HepG2 (cell line): ENCODE measurements around the gene METTL16. TPM values are rescaled to one million over a fixed set of nuclear protein-coding genes. Genes with fewer than 3 reads are reported as not detected.

Source experiments
- ATAC-seq: fragments of 200-7000 bp; cut with Tn5 transposase; 3 replicates; pipeline ENCODE4 v1.9.1; 2020; ENCODE audit warnings: mild to moderate bottlenecking, moderate library complexity
- BruUV-seq: library from RNA; stranded (reverse); fragments of 400-500 nt; replicated peaks from 2 replicates; lab custom pipeline; 2021; lab: Mats Ljungman, UMichigan
- CTCF ChIA-PET: fragments of 300-600 bp; formaldehyde crosslinking; extraction: SDS; loops from one replicate; lab custom pipeline; 2021; ENCODE audit warnings: low total read pairs, inconsistent platforms, low intra/inter-chr PET ratio; lab: Yijun Ruan, JAX
- POLR2A ChIA-PET: fragments of 350-600 bp; sonication (Branson Sonifier 250); formaldehyde crosslinking; loops from one replicate; lab custom pipeline; 2020; ENCODE audit warnings: antibody characterized with exemption, inconsistent platforms; lab: Yijun Ruan, JAX
- DNase-seq: peaks from one replicate; pipeline ENCODE4 v3.0.0-alpha.2; 2015; ENCODE audit warnings: low spot score
- FAIRE-seq: peaks from 3 replicates; lab custom pipeline; 2011; peaks lifted over from hg19 to GRCh38; lab: Jason Lieb, UNC
- H2AFZ ChIP-seq: one replicate; pipeline ENCODE4 v1.6.1; 2011; ENCODE audit warnings: low read length, inconsistent platforms
- H3K27ac ChIP-seq: fragments of 300-600 bp; 3 replicates; pipeline ENCODE4 v1.8.0; 2011; ENCODE audit warnings: mixed run types, mild to moderate bottlenecking, mixed read lengths, low read length, inconsistent platforms; ENCODE audit not compliant: insufficient read depth; ENCODE audit errors: extremely low read length
- H3K27me3 ChIP-seq, 2 experiments: fragments of 200-600 bp in 1 of 2; 2 replicates in 1 of 2; 3 replicates in 1 of 2; pipeline versions ENCODE4 v1.6.0 to v1.8.0; 2011; ENCODE audit warnings: low read length in 2 of 2, mild to moderate bottlenecking in 2 of 2, moderate library complexity in 2 of 2, inconsistent platforms in 1 of 2; ENCODE audit not compliant: insufficient read depth in 2 of 2, control insufficient read depth in 1 of 2
- H3K36me3 ChIP-seq, 2 experiments: fragments of 200-600 bp in 1 of 2; replicated peaks in 1 of 2; 2 replicates in 1 of 2; 3 replicates in 1 of 2; pipeline versions ENCODE4 v1.5.1 to v1.8.0; 2011; ENCODE audit warnings: low read length in 2 of 2, inconsistent platforms in 1 of 2; ENCODE audit not compliant: insufficient read depth in 2 of 2, control insufficient read depth in 1 of 2
- H3K4me1 ChIP-seq: 2 replicates; pipeline ENCODE4 v1.5.1; 2012; ENCODE audit warnings: low read length, inconsistent platforms; ENCODE audit not compliant: insufficient read depth
- H3K4me2 ChIP-seq: 2 replicates; pipeline ENCODE4 v1.6.0; 2011; ENCODE audit warnings: low read depth, low read length, inconsistent platforms
- H3K4me3 ChIP-seq, 3 experiments: fragments of 200-600 bp in 1 of 3; sonication (generic), shearing (Covaris generic) in 1 of 3; replicated peaks in 1 of 3; 2 replicates each; pipeline ENCODE4 v1.5.1; 2011 to 2016; ENCODE audit warnings: low read length in 3 of 3, inconsistent platforms in 2 of 3, low read depth in 2 of 3, mild to moderate bottlenecking in 2 of 3, control low read depth in 1 of 3, mixed read lengths in 1 of 3; ENCODE audit not compliant: insufficient read depth in 1 of 3
- H3K79me2 ChIP-seq: one replicate; pipeline ENCODE4 v1.6.1; 2011; ENCODE audit warnings: low read length, inconsistent platforms; ENCODE audit not compliant: insufficient read depth
- H3K9ac ChIP-seq: 2 replicates; pipeline ENCODE4 v1.6.0; 2011; ENCODE audit warnings: mild to moderate bottlenecking, low read depth, low read length, inconsistent platforms; ENCODE audit not compliant: insufficient read depth
- H3K9me3 ChIP-seq: 2 replicates; pipeline ENCODE4 v1.5.1; 2012; ENCODE audit warnings: mild to moderate bottlenecking, low read length
- H4K20me1 ChIP-seq: 2 replicates; pipeline ENCODE4 v1.6.0; 2011; ENCODE audit warnings: inconsistent platforms, mild to moderate bottlenecking, low read length, moderate library complexity; ENCODE audit not compliant: insufficient read depth
- PBX3 ChIP-seq: sonication (generic); formaldehyde crosslinking; IDR thresholded peaks from 2 replicates; pipeline ENCODE4 v1.8.1; 2023; ENCODE audit warnings: missing genetic modification reagents, inconsistent platforms, borderline replicate concordance
- ZC3H4 ChIP-seq: sonication (generic); formaldehyde crosslinking; IDR thresholded peaks from 2 replicates; pipeline ENCODE4 v1.4.0; 2020; ENCODE audit warnings: missing genetic modification reagents, borderline replicate concordance
- ZHX1 ChIP-seq: sonication (generic); formaldehyde crosslinking; IDR thresholded peaks from 2 replicates; pipeline ENCODE4 v1.8.1; 2022; ENCODE audit warnings: low read depth, mild to moderate bottlenecking, missing genetic modification reagents
- ZIK1 ChIP-seq: sonication (generic); formaldehyde crosslinking; IDR thresholded peaks from 2 replicates; pipeline ENCODE4 v1.5.0; 2020; ENCODE audit warnings: mild to moderate bottlenecking, low read depth, missing genetic modification reagents, borderline replicate concordance
- ZNF446 ChIP-seq: sonication (generic); formaldehyde crosslinking; IDR thresholded peaks from 2 replicates; pipeline ENCODE4 v1.5.0; 2020; ENCODE audit warnings: mild to moderate bottlenecking, missing genetic modification reagents
- ZNF569 ChIP-seq: sonication (generic); formaldehyde crosslinking; IDR thresholded peaks from 2 replicates; pipeline ENCODE4 v1.5.0; 2020; ENCODE audit warnings: mild to moderate bottlenecking, missing genetic modification reagents, moderate library complexity, borderline replicate concordance
- WGBS: methylation state at CpG from one replicate; pipeline ENCODE4 v1.1.6; 2017; ENCODE audit warnings: low lambda C conversion rate; 5-methylcytosine and 5-hydroxymethylcytosine counted together
- in situ Hi-C: cut with HindIII; loops from 2 replicates; pipeline ENCODE4 v1.10.0; 2017; ENCODE audit warnings: low pct_unique_long_range_greater_than_20kb; ENCODE audit not compliant: extremely low pct_ligation_motif_present
- intact Hi-C: fragments of 100-400 bp; cut with micrococcal nuclease; formaldehyde crosslinking; loops from one replicate; pipeline ENCODE4 v1.10.0; 2022; ENCODE audit not compliant: unreplicated experiment
- polyA plus RNA-seq, 8 experiments: library from polyadenylated mRNA; depleted of rRNA in 3 of 8; stranded (reverse) in 7 of 8; unstranded in 1 of 8; fragments of >200 nt; fragmentation: Illumina TruSeq in 4 of 8; extraction: Trizol in 4 of 8; gene quantifications; 2 replicates each; pipeline versions ENCODE4 v1.2.1 to v1.2.3, GENCODE V29; 2011 to 2016; ENCODE audit warnings: low read depth in 4 of 8, missing spikeins in 1 of 8, mixed read lengths in 1 of 8; ENCODE audit not compliant: insufficient read depth in 1 of 8
- total RNA-seq, 5 experiments: library from RNA; depleted of rRNA; stranded (reverse); fragments of >200 nt; fragmentation: Illumina TruSeq; extraction: Trizol; gene quantifications; 2 replicates each; pipeline ENCODE4 v1.2.3, GENCODE V29; 2016; ENCODE audit warnings: low read depth in 1 of 5
- TF ChIP-seq, protein P1 (sequence below): sonication (generic); formaldehyde crosslinking; IDR thresholded peaks from 2 replicates; pipeline ENCODE4 v1.5.1; 2020; ENCODE audit warnings: mild to moderate bottlenecking, missing genetic modification reagents
- TF ChIP-seq, protein P2 (sequence below): IDR thresholded peaks from 2 replicates; pipeline ENCODE4 v1.6.1; 2012; ENCODE audit warnings: inconsistent platforms
- TF ChIP-seq, protein P3 (sequence below): sonication (generic); formaldehyde crosslinking; IDR thresholded peaks from 2 replicates; pipeline ENCODE4 v1.9.0; 2021; ENCODE audit warnings: missing genetic modification reagents, borderline replicate concordance

Gene METTL16
- total and polyA plus RNA-seq, 2 of the 13 experiments (the other 11 are each of a cell fraction or from before 2014, with no cell fraction given): 11.6 to 18.5 TPM

- Histone ChIP-seq H3K4me1 (no peaks in the 10 kb centered on the region), H3K4me3 (no peak overlapping the region), H3K27ac (no peak overlapping the region), H3K36me3 (peaks cover 11 to 41% of the 10 kb centered on the region in 2 experiments), H3K4me2 (no peak overlapping the region), H3K27me3 (no peaks in the 10 kb centered on the region), H4K20me1 (no peaks in the 10 kb centered on the region; the same call in 1 of the 2 replicates), H3K9ac (no peak overlapping the region), H2AFZ (no peak overlapping the region), H3K79me2 (peaks cover 23% of the 10 kb centered on the region), H3K9me3 (no peaks in the 10 kb centered on the region)
- ATAC-seq (no peak), DNase-seq (no peak), FAIRE-seq (no peak)
- ChIA-PET CTCF (no interaction called here), POLR2A (no interaction called here)
- no TSS peak for BruUV-seq
- WGBS: 86% methylated on average over 3 of the region's 3 CpGs
- in situ Hi-C loops: no loop called here
- intact Hi-C loops: no loop called here
- no peak for TF ChIP-seq ZIK1
- TF ChIP-seq PBX3 (CRISPR knock-in tag): no peak
- no peak for TF ChIP-seq ZNF569 (CRISPR knock-in tag)
- no peak for TF ChIP-seq ZC3H4
- TF ChIP-seq, protein P1, sequence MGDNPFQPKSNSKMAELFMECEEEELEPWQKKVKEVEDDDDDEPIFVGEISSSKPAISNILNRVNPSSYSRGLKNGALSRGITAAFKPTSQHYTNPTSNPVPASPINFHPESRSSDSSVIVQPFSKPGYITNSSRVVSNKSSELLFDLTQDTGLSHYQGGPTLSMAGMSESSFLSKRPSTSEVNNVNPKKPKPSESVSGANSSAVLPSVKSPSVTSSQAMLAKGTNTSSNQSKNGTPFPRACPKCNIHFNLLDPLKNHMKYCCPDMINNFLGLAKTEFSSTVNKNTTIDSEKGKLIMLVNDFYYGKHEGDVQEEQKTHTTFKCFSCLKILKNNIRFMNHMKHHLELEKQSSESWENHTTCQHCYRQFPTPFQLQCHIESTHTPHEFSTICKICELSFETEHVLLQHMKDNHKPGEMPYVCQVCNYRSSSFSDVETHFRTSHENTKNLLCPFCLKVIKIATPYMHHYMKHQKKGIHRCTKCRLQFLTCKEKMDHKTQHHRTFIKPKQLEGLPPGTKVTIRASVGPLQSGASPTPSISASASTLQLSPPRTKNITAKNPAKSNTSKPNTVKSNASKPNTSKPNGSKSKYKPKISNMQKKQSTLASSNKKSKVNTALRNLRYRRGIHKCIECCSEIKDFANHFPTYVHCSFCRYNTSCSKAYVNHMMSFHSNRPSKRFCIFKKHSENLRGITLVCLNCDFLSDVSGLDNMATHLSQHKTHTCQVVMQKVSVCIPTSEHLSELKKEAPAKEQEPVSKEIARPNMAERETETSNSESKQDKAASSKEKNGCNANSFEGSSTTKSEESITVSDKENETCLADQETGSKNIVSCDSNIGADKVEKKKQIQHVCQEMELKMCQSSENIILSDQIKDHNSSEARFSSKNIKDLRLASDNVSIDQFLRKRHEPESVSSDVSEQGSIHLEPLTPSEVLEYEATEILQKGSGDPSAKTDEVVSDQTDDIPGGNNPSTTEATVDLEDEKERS (CRISPR knock-in tag): no peak
- TF ChIP-seq, protein P2, sequence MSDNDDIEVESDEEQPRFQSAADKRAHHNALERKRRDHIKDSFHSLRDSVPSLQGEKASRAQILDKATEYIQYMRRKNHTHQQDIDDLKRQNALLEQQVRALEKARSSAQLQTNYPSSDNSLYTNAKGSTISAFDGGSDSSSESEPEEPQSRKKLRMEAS: no peak
- TF ChIP-seq ZNF446: no peak
- TF ChIP-seq, protein P3, sequence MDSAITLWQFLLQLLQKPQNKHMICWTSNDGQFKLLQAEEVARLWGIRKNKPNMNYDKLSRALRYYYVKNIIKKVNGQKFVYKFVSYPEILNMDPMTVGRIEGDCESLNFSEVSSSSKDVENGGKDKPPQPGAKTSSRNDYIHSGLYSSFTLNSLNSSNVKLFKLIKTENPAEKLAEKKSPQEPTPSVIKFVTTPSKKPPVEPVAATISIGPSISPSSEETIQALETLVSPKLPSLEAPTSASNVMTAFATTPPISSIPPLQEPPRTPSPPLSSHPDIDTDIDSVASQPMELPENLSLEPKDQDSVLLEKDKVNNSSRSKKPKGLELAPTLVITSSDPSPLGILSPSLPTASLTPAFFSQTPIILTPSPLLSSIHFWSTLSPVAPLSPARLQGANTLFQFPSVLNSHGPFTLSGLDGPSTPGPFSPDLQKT: no peak
- no peak for TF ChIP-seq ZHX1 (CRISPR knock-in tag)
Observed at GRCh38 chr17:2478458-2478857, 33.2 kb downstream of the METTL16 start.
